ENCODE measurements around the gene SRPRA.
"Not testable (repeated sequence)": the region's sequence is repeated elsewhere in the genome, so short reads cannot be mapped to it uniquely, and the experiment has no call there.

The SRPRA gene, protein sequence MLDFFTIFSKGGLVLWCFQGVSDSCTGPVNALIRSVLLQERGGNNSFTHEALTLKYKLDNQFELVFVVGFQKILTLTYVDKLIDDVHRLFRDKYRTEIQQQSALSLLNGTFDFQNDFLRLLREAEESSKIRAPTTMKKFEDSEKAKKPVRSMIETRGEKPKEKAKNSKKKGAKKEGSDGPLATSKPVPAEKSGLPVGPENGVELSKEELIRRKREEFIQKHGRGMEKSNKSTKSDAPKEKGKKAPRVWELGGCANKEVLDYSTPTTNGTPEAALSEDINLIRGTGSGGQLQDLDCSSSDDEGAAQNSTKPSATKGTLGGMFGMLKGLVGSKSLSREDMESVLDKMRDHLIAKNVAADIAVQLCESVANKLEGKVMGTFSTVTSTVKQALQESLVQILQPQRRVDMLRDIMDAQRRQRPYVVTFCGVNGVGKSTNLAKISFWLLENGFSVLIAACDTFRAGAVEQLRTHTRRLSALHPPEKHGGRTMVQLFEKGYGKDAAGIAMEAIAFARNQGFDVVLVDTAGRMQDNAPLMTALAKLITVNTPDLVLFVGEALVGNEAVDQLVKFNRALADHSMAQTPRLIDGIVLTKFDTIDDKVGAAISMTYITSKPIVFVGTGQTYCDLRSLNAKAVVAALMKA

DNA sequence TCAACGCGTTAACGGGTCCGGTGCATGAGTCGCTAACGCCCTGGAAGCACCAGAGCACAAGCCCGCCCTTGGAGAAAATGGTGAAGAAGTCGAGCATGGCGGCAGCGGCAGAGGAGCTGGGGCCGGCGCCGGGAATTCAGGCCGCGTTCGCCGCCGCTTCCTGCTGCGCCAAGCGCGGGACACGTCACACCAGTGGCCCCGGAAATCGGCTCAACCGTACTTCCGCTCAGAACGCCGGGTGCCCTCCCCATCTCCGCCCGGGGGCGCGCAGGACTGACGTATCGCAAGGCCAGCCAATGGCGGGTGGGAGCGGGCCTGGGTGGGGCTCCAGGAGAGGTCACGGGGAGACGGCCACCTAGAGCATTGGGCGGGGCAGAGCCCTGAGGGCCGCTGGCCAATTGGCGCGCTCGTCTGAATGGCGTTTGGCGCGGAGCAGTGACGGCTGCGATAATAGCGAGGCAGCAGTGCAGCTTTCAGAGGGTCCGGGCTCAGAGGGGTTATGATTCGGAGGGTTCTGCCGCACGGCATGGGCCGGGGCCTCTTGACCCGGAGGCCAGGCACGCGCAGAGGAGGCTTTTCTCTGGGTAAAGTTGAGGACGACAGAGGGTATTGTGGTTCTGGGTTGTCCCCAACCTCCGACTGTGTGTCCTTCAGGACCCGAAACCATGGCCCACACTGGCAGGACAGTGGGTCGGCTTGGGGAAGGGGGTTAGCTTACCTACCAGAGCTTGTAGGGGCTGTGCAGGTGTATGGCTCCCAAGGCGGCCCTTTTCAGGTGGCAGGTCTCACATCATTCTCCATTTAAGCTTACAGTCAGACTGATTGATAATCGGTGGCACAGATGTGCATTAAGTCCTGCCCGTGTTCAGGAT, at the start of gene SRPRA, which contains the start of gene FOXRED1:
SRPRA (minus strand) TSS at position 188 of the 872 bp plus-strand sequence; CDS start at position 97, 91 bp downstream.
FOXRED1 (plus strand) TSS at position 447 of the 872 bp plus-strand sequence; CDS start at position 500, 53 bp downstream.
- peak; percentile 99 for DNase-seq (ENCODE audit: low spot score)

GRCh38 chr11:126317756-126318573, 49.3 kb upstream of the SRPRA start:
- DNase-seq (ENCODE audit: low spot score) = no peak

GRCh38 chr11:126317432-126317755, 48.7 kb upstream of the SRPRA start:
- DNase-seq (ENCODE audit: low spot score) = no peak

GRCh38 chr11:126313826-126314225, 45.1 kb upstream of the SRPRA start:
- no peak for DNase-seq (ENCODE audit: low spot score)

DNA sequence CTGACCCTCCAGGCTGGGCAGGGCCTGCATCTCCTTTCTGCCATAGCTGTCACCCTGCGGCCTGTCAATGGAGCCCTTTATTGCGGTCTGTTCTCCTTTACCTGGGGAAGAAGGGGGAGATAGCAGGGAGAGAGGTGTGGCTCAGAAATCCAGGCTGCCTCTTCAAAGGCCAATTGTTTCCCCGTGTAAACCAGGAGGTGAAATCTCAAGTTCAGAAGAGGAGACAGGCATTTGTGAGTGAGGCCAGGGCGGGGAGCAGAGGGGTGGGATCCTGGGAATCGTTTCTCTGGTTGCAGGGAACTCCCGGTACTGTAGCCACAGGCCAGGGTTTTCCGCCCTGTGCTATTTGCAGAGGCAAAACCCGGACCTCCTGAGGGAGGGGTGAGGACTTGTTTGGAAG, 44.3 kb upstream of the SRPRA start:
- DNase-seq (ENCODE audit: low spot score) = no peak

DNA sequence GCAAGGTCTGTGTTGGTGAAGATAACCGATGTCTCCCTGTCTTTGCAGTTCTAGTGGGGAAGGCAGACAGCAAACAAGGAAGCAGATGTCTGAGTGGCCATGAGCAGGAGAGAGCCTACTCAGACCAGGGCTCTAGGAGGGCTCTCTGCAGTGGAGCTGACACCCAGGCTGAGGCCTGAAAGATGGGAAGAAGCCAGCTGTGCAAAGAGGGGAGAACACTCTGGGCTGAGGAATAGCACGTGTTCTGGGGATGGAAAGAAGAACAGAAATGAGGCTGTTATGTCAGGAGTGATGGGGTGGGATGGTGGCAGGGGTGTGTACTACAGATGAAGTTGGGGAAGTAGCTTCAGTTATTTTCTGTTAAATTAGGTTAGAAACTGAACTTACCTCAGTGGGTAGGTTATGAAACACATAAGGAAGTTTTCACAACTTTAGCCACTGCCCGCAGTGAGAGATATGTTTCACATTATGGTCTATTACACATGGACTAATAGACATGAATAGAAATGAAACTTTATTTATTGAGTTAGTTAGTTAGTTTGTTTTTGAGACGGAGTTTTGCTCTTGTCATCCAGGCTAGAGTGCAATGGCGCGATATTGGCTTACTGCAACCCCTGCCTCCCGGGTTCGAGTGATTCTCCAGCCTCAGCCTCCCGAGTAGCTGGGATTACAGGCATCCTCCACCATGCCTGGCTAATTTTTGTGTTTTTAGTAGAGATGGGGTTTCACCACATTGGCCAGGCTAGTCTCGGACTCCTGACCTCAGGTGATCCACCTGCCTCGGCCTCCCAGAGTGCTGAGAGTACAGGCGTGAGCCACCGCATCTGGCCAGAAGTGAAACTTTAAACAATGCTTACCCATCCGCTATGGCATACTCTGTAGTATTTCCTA, 43.0 kb upstream of the SRPRA start:
- DNase-seq (ENCODE audit: low spot score) = no peak

GRCh38 chr11:126310992-126311310, 42.3 kb upstream of the SRPRA start:
- no peak for DNase-seq (ENCODE audit: low spot score)

- peak; percentile 65 for DNase-seq (ENCODE audit: low spot score)
These were observed 41.7 kb upstream of the SRPRA start for GRCh38 chr11:126310200-126310991.

- not testable (repeated sequence) for DNase-seq (ENCODE audit: low spot score)
These were observed 40.1 kb upstream of the SRPRA start for GRCh38 chr11:126308771-126309170.

- no peak for DNase-seq (ENCODE audit: low spot score)
These were observed 39.6 kb upstream of the SRPRA start for GRCh38 chr11:126308271-126308671.

DNA sequence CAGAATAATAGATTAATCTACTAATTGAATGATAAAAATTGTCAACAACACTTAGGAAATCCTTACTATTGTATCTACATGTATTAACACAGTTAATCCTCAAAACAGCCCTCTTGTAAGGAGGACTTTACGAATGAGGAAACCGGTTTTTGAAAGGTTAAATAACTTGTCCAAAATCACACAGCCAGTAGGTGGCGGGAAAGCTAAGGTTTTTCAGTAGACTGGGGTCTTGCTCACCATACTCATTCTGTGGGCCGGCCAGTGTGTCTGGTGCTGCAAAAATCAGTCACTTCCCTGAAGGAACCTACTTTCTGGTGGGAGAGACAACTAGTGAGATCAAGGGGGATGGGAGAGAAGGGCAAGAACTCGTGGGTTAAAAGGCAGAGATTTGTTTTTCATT, 39.0 kb upstream of the SRPRA start:
- peak; percentile 44 for DNase-seq (ENCODE audit: low spot score)

GRCh38 chr11:126305699-126306098, 37.0 kb upstream of the SRPRA start:
- no peak for DNase-seq (ENCODE audit: low spot score)

DNA sequence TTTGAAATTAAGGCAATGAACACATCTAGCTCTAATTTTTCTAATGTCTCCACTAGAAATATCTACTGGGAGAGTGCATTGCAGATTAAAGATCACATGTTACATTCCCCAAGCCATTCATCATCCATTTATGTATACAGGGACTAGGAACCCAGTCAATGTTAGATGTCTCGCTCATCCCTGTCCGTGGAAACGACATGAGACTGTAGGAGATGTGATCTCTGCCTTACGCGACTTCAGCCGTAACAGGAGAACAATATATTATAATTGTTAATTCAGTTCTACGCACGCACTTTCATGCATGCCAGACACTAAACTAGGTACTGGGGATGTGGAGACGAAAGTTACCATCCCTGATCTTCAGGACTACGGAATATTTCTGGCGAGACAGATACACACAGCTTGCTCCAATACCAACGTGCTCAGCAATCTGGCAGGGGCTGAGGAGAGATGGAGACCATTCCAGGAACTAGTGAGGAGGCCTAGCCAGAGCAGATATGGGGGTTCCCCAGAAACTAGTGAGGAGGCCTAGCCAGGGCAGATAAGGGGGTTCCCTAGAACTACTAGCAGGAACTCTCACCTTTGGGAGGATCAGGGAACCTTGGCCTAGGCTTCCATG, 35.9 kb upstream of the SRPRA start:
- no peak for DNase-seq (ENCODE audit: low spot score)

DNA sequence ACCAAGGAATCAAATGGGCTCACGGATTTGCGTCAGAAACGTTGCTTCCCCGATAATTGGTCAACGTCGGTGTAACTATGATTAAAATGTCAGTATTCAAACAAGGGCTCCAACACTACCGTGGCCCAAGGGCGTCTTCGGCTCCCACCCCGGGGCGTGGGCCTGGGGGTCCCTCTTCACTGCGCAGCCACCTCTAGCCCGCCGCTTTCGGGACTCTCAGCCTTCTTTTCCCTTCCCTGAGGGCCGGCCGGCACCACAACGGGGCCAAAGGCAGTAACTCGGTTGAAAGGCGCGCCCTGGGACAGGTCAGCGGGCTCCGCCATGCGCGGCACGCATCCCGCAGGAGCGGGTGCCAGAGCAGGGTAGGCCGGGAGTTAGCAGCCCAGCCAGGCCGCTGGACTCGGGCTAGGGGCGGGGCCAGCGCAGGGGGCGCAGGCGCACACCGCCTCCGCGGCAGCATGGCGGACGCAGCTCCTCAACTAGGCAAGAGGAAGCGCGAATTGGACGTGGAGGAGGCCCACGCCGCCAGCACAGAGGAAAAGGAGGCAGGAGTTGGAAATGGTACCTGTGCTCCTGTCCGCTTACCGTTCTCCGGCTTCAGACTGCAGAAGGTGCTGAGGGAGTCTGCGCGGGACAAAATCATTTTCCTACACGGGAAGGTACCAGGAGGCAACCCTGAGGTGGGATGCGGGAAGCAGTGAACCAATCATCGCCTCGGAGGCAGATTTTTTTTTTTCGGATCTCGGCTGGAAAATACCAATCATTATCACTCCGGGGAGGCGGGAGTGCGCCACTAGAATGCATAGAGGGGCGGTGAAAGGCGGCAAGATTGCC, 35.1 kb upstream of the SRPRA start, which contains the start of gene DCPS:
DCPS (plus strand) TSS at position 438 of the 834 bp plus-strand sequence; CDS start at position 459, 21 bp downstream.
- DNase-seq (ENCODE audit: low spot score) = peak; percentile 90

DNA sequence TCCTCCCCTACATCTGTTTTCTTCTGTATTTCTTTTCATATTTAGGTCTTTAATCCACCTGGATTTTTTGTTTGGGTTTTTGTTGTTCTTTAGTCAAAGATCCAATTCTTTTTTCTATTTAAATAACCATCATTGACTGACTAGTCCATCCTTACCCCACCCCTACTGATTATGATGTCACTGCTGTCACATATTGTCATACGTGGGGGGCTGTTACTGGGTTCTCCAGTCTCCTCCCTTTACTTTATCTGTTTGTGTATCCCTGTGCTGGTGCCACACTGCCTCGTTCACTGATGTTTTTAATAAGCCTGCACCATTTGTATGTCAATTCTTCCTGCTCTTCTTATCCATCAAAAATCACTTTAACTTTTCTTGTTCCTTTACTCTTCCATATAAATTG, 28.3 kb upstream of the SRPRA start:
- no peak for DNase-seq (ENCODE audit: low spot score)

- no peak for DNase-seq (ENCODE audit: low spot score)
These were observed 25.0 kb upstream of the SRPRA start for GRCh38 chr11:126293726-126294125.

GRCh38 chr11:126290887-126291286, 22.2 kb upstream of the SRPRA start:
- DNase-seq (ENCODE audit: low spot score) = no peak

GRCh38 chr11:126288237-126288636, 19.5 kb upstream of the SRPRA start:
- DNase-seq (ENCODE audit: low spot score) = no peak
